Peyer's patch (tissue), 4 donors: ENCODE measurements around the gene STARD6.

Source experiments
- CTCF ChIP-seq, 6 experiments: fragments of 450-650 bp in 4 of 6; fragments of 200-600 bp in 2 of 6; sonication (generic) in 1 of 6; IDR thresholded peaks; one replicate each; pipeline ENCODE4 v1.5.1; 2017 to 2019; ENCODE audit warnings: antibody characterized with exemption in 6 of 6, mild to moderate bottlenecking in 3 of 6, moderate library complexity in 1 of 6
- POLR2A ChIP-seq, 2 donors: fragments of 450-650 bp; IDR thresholded peaks; one replicate each; pipeline ENCODE4 v1.5.1; 2017; ENCODE audit warnings: antibody characterized with exemption in 2 of 2, mild to moderate bottlenecking in 2 of 2, moderate library complexity in 2 of 2

- TF ChIP-seq CTCF (IDR thresholded peaks at IDR 0.05) (no peak), POLR2A (IDR thresholded peaks at IDR 0.05) (no peak)
Observed at GRCh38 chr18:54338230-54338629, 19.4 kb downstream of the STARD6 start.
